Non-pigmented ciliary epithelial cell (primary cell): Measurements from ENCODE around the gene OR2L8.

ENCODE experiments used
- DNase-seq: peaks from one replicate; pipeline ENCODE4 v3.0.0-alpha.2; 2010; ENCODE audit warnings: low read depth

The OR2L8 gene

DNA sequence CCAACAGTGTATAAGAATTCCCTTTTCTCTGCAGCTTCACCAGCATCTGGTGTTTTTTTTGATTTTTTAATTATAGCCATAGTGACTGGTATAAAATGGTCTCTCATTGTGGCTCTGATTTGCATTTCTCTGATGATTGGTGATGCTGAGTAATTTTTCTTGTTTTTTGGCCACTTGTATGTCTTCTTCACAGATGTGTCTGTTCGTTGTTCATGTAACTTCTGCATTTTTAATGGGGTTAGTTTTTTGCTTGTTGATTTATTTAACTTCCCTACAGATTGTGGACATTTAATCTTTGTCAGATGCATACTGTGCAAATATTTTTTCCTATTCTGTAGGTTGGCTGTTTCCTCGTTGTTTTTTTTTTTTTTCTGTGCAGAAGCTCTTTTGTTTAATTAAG, 44.3 kb downstream of the OR2L8 start:
- DNase-seq: no peak

DNA sequence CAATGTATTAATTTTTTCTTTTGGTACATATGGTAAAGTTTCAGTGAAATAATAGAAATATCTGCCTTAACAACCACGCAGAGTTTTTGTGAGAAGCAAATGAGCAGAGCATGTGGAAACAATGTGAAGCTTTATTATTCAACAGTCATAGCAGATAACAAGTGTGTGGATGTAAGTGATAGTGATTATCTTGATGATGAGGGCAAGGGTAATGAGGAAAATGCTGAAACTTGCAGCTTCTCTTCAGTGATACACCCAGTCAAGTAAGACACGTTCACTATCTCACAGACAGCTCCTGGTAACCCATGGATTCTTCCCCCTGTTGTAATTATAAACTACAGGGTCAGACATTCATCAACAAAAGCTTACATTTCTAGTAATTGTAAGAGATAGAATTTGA, 50.2 kb downstream of the OR2L8 start:
- DNase-seq: no peak
